ENCODE measurements around the gene DNAH5. TPM values are rescaled to one million over a fixed set of nuclear protein-coding genes. Genes with fewer than 3 reads are reported as not detected.

Gene DNAH5
- total RNA-seq, 1 experiment from 2014 or later: 8.0 TPM

DNA sequence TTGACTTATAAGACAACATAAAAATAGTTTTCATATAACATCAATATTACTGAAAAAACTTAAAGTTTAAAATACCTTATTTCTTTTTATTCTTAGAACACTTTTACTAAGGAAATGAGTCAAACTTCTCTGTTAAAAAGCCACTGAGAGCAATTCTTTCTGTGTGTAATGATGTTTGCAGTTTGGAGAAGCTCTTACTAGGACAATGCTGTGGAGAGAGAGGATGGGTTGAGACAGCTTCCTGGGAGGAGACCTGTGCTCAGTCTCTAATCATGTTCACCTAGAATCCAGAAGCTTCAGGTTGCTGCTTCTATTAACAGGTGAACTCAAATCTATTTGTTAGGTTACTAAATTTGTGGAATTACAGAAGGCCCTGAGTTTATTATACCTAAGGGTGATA is 198.5 kb downstream of the DNAH5 start:
- in situ Hi-C loops (cut with HindIII; ENCODE audit: low pct_unique_long_range_greater_than_20kb, low sequenced_read_pairs): no loop called here
- no peaks in the 10 kb centered on the region for H3K36me3 ChIP-seq (ENCODE audit: control insufficient read depth, insufficient read depth, low read length)
- ATAC-seq (no peak), DNase-seq (ENCODE audit: low read depth, low spot score) (no peak)
- no peak overlapping the region for H3K27ac ChIP-seq (ENCODE audit: low read length)
- H3K27me3 ChIP-seq (ENCODE audit: control insufficient read depth, insufficient read depth, low read length): no peaks in the 10 kb centered on the region
- H3K4me3 ChIP-seq (ENCODE audit: low read depth in 2 of 2, low read length in 2 of 2): no peak overlapping the region
- POLR2A ChIA-PET: no interaction called here
- CTCF ChIA-PET: no interaction called here
- intact Hi-C loops (cut with micrococcal nuclease; ENCODE audit: unreplicated experiment): no loop called here
- H3K9me3 ChIP-seq (ENCODE audit: control insufficient read depth, insufficient read depth, low read depth, low read length): no peaks in the 10 kb centered on the region
- TF ChIP-seq, protein P1, sequence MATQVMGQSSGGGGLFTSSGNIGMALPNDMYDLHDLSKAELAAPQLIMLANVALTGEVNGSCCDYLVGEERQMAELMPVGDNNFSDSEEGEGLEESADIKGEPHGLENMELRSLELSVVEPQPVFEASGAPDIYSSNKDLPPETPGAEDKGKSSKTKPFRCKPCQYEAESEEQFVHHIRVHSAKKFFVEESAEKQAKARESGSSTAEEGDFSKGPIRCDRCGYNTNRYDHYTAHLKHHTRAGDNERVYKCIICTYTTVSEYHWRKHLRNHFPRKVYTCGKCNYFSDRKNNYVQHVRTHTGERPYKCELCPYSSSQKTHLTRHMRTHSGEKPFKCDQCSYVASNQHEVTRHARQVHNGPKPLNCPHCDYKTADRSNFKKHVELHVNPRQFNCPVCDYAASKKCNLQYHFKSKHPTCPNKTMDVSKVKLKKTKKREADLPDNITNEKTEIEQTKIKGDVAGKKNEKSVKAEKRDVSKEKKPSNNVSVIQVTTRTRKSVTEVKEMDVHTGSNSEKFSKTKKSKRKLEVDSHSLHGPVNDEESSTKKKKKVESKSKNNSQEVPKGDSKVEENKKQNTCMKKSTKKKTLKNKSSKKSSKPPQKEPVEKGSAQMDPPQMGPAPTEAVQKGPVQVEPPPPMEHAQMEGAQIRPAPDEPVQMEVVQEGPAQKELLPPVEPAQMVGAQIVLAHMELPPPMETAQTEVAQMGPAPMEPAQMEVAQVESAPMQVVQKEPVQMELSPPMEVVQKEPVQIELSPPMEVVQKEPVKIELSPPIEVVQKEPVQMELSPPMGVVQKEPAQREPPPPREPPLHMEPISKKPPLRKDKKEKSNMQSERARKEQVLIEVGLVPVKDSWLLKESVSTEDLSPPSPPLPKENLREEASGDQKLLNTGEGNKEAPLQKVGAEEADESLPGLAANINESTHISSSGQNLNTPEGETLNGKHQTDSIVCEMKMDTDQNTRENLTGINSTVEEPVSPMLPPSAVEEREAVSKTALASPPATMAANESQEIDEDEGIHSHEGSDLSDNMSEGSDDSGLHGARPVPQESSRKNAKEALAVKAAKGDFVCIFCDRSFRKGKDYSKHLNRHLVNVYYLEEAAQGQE (IDR thresholded peaks at IDR 0.05; ENCODE audit: insufficient read depth in 1 of 2, low read depth in 2 of 2, low read length in 1 of 2): no peak
- TF ChIP-seq, protein P2, sequence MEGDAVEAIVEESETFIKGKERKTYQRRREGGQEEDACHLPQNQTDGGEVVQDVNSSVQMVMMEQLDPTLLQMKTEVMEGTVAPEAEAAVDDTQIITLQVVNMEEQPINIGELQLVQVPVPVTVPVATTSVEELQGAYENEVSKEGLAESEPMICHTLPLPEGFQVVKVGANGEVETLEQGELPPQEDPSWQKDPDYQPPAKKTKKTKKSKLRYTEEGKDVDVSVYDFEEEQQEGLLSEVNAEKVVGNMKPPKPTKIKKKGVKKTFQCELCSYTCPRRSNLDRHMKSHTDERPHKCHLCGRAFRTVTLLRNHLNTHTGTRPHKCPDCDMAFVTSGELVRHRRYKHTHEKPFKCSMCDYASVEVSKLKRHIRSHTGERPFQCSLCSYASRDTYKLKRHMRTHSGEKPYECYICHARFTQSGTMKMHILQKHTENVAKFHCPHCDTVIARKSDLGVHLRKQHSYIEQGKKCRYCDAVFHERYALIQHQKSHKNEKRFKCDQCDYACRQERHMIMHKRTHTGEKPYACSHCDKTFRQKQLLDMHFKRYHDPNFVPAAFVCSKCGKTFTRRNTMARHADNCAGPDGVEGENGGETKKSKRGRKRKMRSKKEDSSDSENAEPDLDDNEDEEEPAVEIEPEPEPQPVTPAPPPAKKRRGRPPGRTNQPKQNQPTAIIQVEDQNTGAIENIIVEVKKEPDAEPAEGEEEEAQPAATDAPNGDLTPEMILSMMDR (IDR thresholded peaks at IDR 0.05): no peak
- TF ChIP-seq SIN3A (IDR thresholded peaks at IDR 0.05; ENCODE audit: borderline replicate concordance, insufficient read depth, low read depth, low read length) (no peak), TCF7L2 (IDR thresholded peaks at IDR 0.05; ENCODE audit: low read depth, low read length) (no peak), POLR2AphosphoS5 (IDR thresholded peaks at IDR 0.05; ENCODE audit: low read depth, low read length) (no peak)
- H3K4me1 ChIP-seq (ENCODE audit: control insufficient read depth, insufficient read depth, low read length): no peaks in the 10 kb centered on the region
- BruUV-seq (replicated peaks): no TSS peak

DNA sequence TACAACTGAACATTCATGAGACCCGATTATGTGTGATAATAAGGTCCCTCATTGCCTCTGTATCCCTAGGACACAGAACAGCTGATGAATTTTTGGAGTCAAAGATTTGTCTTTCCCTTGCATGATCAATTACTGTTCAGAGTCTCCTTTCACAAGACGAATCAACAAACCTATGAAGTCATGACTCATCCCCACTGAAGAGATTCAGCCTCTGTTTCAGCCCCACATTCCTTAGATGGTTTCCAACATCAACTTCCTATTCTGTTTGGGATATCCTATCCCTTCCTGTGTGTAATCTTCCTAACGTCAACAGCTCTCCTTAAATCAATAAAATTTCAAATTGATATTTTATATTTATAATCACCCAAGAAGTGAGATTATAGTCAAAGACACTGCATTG is 199.0 kb downstream of the DNAH5 start:
- Histone ChIP-seq H3K4me1 (ENCODE audit: control insufficient read depth, insufficient read depth, low read length) (no peaks in the 10 kb centered on the region), H3K27ac (ENCODE audit: low read length) (no peak overlapping the region), H3K9me3 (ENCODE audit: control insufficient read depth, insufficient read depth, low read depth, low read length) (no peaks in the 10 kb centered on the region), H3K27me3 (ENCODE audit: control insufficient read depth, insufficient read depth, low read length) (no peaks in the 10 kb centered on the region), H3K36me3 (ENCODE audit: control insufficient read depth, insufficient read depth, low read length) (no peaks in the 10 kb centered on the region), H3K4me3 (ENCODE audit: low read depth in 2 of 2, low read length in 2 of 2) (no peak overlapping the region)
- ChIA-PET POLR2A (no interaction called here), CTCF (no interaction called here)
- intact Hi-C loops (cut with micrococcal nuclease; ENCODE audit: unreplicated experiment): no loop called here
- ATAC-seq: no peak
- BruUV-seq (replicated peaks): no TSS peak
- DNase-seq (ENCODE audit: low read depth, low spot score): peak; percentile 15
- TF ChIP-seq, protein P2 (IDR thresholded peaks at IDR 0.05): no peak
- no peak for TF ChIP-seq POLR2AphosphoS5 (IDR thresholded peaks at IDR 0.05; ENCODE audit: low read depth, low read length)
- TF ChIP-seq, protein P1 (IDR thresholded peaks at IDR 0.05; ENCODE audit: insufficient read depth in 1 of 2, low read depth in 2 of 2, low read length in 1 of 2): no peak
- TF ChIP-seq TCF7L2 (IDR thresholded peaks at IDR 0.05; ENCODE audit: low read depth, low read length): no peak
- TF ChIP-seq SIN3A (IDR thresholded peaks at IDR 0.05; ENCODE audit: borderline replicate concordance, insufficient read depth, low read depth, low read length): no peak
- in situ Hi-C loops (cut with HindIII; ENCODE audit: low pct_unique_long_range_greater_than_20kb, low sequenced_read_pairs): no loop called here
